GM12872 (cell line): ENCODE results near the gene CUL4A.

ENCODE experiments used
- CTCF ChIP-seq: IDR thresholded peaks from 3 replicates; pipeline ENCODE4 v1.5.1; 2011; ENCODE audit warnings: low read depth, mild to moderate bottlenecking, low read length, moderate library complexity; ENCODE audit not compliant: insufficient read depth

Gene CUL4A

GRCh38 chr13:113274721-113275120, 65.3 kb downstream of the CUL4A start:
- no peak for TF ChIP-seq CTCF

- peak; percentile 51; the same call in 2 of the 3 replicates for TF ChIP-seq CTCF
These were observed 66.0 kb downstream of the CUL4A start for GRCh38 chr13:113275387-113275786.

GRCh38 chr13:113280126-113280525, 70.7 kb downstream of the CUL4A start:
- no peak for TF ChIP-seq CTCF

- TF ChIP-seq CTCF: no peak
These were observed 74.5 kb downstream of the CUL4A start for GRCh38 chr13:113283904-113284303.

- no peak for TF ChIP-seq CTCF
These were observed 79.5 kb downstream of the CUL4A start for GRCh38 chr13:113288880-113289279.

GRCh38 chr13:113291129-113291528, 81.7 kb downstream of the CUL4A start:
- TF ChIP-seq CTCF: no peak

GRCh38 chr13:113292021-113292862, 82.8 kb downstream of the CUL4A start:
- TF ChIP-seq CTCF: no peak
